Testis (tissue), 2 donors: ENCODE data around the gene PIP4P1.

Source experiments
- CTCF ChIP-seq, 3 experiments: fragments of 450-650 bp in 2 of 3; fragments of 200-600 bp in 1 of 3; sonication (generic) in 1 of 3; IDR thresholded peaks; one replicate each; pipeline ENCODE4 v1.5.1; 2016 to 2019; ENCODE audit warnings: antibody characterized with exemption in 3 of 3, mild to moderate bottlenecking in 2 of 3, moderate library complexity in 1 of 3
- POLR2A ChIP-seq: fragments of 450-650 bp; IDR thresholded peaks from one replicate; pipeline ENCODE4 v1.6.1; 2017; ENCODE audit warnings: antibody characterized with exemption, mild to moderate bottlenecking, moderate library complexity

DNA sequence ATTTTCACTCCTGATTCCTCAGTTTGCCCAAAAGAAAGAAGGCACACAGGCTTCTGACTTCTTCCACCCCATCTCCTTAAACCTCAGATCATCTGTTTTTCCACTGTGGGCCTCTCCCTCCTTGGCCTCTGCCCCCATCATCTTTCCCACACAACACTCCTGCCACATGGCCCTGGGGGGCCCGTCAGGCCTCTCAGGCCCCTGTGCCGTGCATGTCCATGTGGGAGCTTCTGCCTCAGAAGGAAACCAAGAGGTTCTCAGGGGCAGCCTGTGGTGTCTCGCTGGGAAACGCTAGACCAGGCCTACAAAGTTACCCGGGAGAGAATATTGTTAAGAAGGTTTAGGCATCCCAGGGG lies 33.2 kb downstream of the PIP4P1 start:
- TF ChIP-seq POLR2A (no peak), CTCF (IDR thresholded peaks at IDR 0.05) (no peak)
